Breast epithelium (tissue), 4 donors: ENCODE measurements around the gene WDR93. TPM values are rescaled to one million over a fixed set of nuclear protein-coding genes. Genes with fewer than 3 reads are reported as not detected.

Source experiments
- DNase-seq, 2 donors: peaks; one replicate each; pipeline ENCODE4 v3.0.0-alpha.2; 2019; ENCODE audit warnings: low spot score in 2 of 2
- H3K27ac ChIP-seq, 2 donors: fragments of 200-600 bp; sonication (generic) in 1 of 2; one replicate each; pipeline ENCODE4 v1.5.1; 2016 to 2019; ENCODE audit warnings: mild to moderate bottlenecking in 1 of 2
- H3K27me3 ChIP-seq, 2 donors: fragments of 200-600 bp; sonication (generic) in 1 of 2; one replicate each; pipeline versions ENCODE4 v1.5.1 to v1.6.0; 2017 to 2019; ENCODE audit warnings: control low read depth in 1 of 2, mild to moderate bottlenecking in 1 of 2
- H3K36me3 ChIP-seq: fragments of 200-600 bp; one replicate; pipeline ENCODE4 v1.5.1; 2019
- H3K4me1 ChIP-seq, 2 donors: fragments of 200-600 bp; sonication (generic); one replicate each; pipeline ENCODE4 v1.5.1; 2016 to 2019; ENCODE audit warnings: control low read depth in 1 of 2
- H3K4me3 ChIP-seq, 3 donors: fragments of 200-600 bp; sonication (generic); 1 replicate in 2 of 3; 2 replicates in 1 of 3; pipeline ENCODE4 v1.5.1; 2016 to 2019; ENCODE audit warnings: mild to moderate bottlenecking in 3 of 3, moderate library complexity in 2 of 3
- H3K9me3 ChIP-seq, 2 donors: fragments of 200-600 bp; sonication (generic) in 1 of 2; one replicate each; pipeline ENCODE4 v1.5.1; 2016 to 2019; ENCODE audit warnings: control low read depth in 1 of 2
- CTCF ChIP-seq, 3 donors: fragments of 450-650 bp; IDR thresholded peaks; one replicate each; pipeline ENCODE4 v1.5.1; 2016 to 2017; ENCODE audit warnings: antibody characterized with exemption in 3 of 3, mild to moderate bottlenecking in 3 of 3, moderate library complexity in 3 of 3
- POLR2A ChIP-seq: fragments of 450-650 bp; IDR thresholded peaks from one replicate; pipeline ENCODE4 v1.6.1; 2016; ENCODE audit warnings: antibody characterized with exemption, mild to moderate bottlenecking, moderate library complexity
- POLR2AphosphoS5 ChIP-seq, 3 donors: sonication (generic); formaldehyde crosslinking; IDR thresholded peaks; one replicate each; pipeline ENCODE4 v1.6.1; 2017; ENCODE audit warnings: antibody characterized with exemption in 3 of 3
- intact Hi-C: fragments of 100-400 bp; cut with DNase I; formaldehyde crosslinking; loops from one replicate; pipeline ENCODE4 v1.15.1; 2023; ENCODE audit warnings: low total_unique reads
- total RNA-seq, 3 donors: library from RNA; depleted of rRNA; stranded (reverse); fragments of >200 nt; gene quantifications; one replicate each; pipeline ENCODE4 v1.1.0, GENCODE V29; 2016

Gene WDR93
- total RNA-seq, 3 donors from 2014 or later, result 0.80 to 1.0 (median 0.98) TPM

- H3K36me3 ChIP-seq, result no peaks in the 10 kb centered on the region
- intact Hi-C loops, result loop anchor here (10.0 kb wide), 1 partner anchor 106 kb away; no protein-coding TSS in a partner anchor
- peaks cover 0 to 13% of the 10 kb centered on the region in 2 donors for H3K4me1 ChIP-seq
- H3K9me3 ChIP-seq, result no peaks in the 10 kb centered on the region
- H3K27me3 ChIP-seq, result no peaks in the 10 kb centered on the region
- H3K27ac ChIP-seq, result peak within 1 kb of the TSS; percentile 84
- DNase-seq, result peak; percentile 83 to 87
- TF ChIP-seq CTCF (IDR thresholded peaks at IDR 0.05), result peak; percentile 74 to 92 (median 82)
- no peak for TF ChIP-seq POLR2A
- TF ChIP-seq POLR2AphosphoS5 (IDR thresholded peaks at IDR 0.05), result peak in 2 of 3 donors; percentile 22 to 42
- H3K4me3 ChIP-seq, result peak within 1 kb of the TSS; percentile 66 to 86 (median 66)
These were observed 60.2 kb downstream of the WDR93 start, which contains the start of gene MESP1 for GRCh38 chr15:89750560-89751542. Gene MESP1, minus strand, starts transcription at chr15:89751249. Its CDS starts 18 bp downstream, at chr15:89751231.

- peaks cover 0 to 13% of the 10 kb centered on the region in 2 donors for H3K4me1 ChIP-seq
- no peaks in the 10 kb centered on the region for H3K36me3 ChIP-seq
- H3K27ac ChIP-seq, result peak overlapping the region; percentile 84
- TF ChIP-seq CTCF (IDR thresholded peaks at IDR 0.05) (no peak), POLR2AphosphoS5 (IDR thresholded peaks at IDR 0.05) (peak in 1 of 3 donors; percentile 31), POLR2A (no peak)
- no peaks in the 10 kb centered on the region for H3K27me3 ChIP-seq
- H3K4me3 ChIP-seq, result no peak overlapping the region
- intact Hi-C loops, result loop anchor here (10.0 kb wide), 1 partner anchor 107 kb away; no protein-coding TSS in a partner anchor
- peak; percentile 65 to 71 for DNase-seq
- no peaks in the 10 kb centered on the region for H3K9me3 ChIP-seq
These were observed 61.1 kb downstream of the WDR93 start for GRCh38 chr15:89751748-89752147.

GRCh38 chr15:89753855-89754254 lies 63.2 kb downstream of the WDR93 start:
- DNase-seq, result no peak
- Histone ChIP-seq H3K27me3 (no peaks in the 10 kb centered on the region), H3K9me3 (no peaks in the 10 kb centered on the region), H3K27ac (no peak overlapping the region), H3K36me3 (no peaks in the 10 kb centered on the region), H3K4me1 (peaks cover 0 to 13% of the 10 kb centered on the region in 2 donors), H3K4me3 (no peak overlapping the region)
- intact Hi-C loops, result loop anchor here (10.0 kb wide), 1 partner anchor 109 kb away; no protein-coding TSS in a partner anchor
- TF ChIP-seq CTCF (IDR thresholded peaks at IDR 0.05) (no peak), POLR2A (no peak), POLR2AphosphoS5 (IDR thresholded peaks at IDR 0.05) (no peak)

- no peaks in the 10 kb centered on the region for H3K9me3 ChIP-seq
- no peak overlapping the region for H3K4me3 ChIP-seq
- H3K27me3 ChIP-seq, result no peaks in the 10 kb centered on the region
- no peak overlapping the region for H3K27ac ChIP-seq
- H3K36me3 ChIP-seq, result no peaks in the 10 kb centered on the region
- no peak for DNase-seq
- H3K4me1 ChIP-seq, result peaks cover 0 to 12% of the 10 kb centered on the region in 2 donors
- intact Hi-C loops, result loop anchor here (10.0 kb wide), 1 partner anchor 110 kb away; no protein-coding TSS in a partner anchor
- no peak for TF ChIP-seq POLR2AphosphoS5 (IDR thresholded peaks at IDR 0.05)
- no peak for TF ChIP-seq CTCF (IDR thresholded peaks at IDR 0.05)
- no peak for TF ChIP-seq POLR2A
These were observed 63.9 kb downstream of the WDR93 start for GRCh38 chr15:89754361-89755154.
